ENCODE results near the gene TMEM200A. TPM values are rescaled to one million over a fixed set of nuclear protein-coding genes. Genes with fewer than 3 reads are reported as not detected.
A peak's percentile ranks its signal among the peaks of the same experiment; 100 is the strongest.

Gene TMEM200A
- total RNA-seq, 3 donors from 2014 or later (not counting 1 experiment from before 2014, with no cell fraction given) = 0.16 to 0.52 (median 0.50) TPM

- DNase-seq (no peak), ATAC-seq (no peak)
- TF ChIP-seq CTCF (IDR thresholded peaks at IDR 0.05) = no peak
- Histone ChIP-seq H3K27me3 (ENCODE audit: control insufficient read depth, insufficient read depth, low read length) (no peaks in the 10 kb centered on the region), H3K27ac (ENCODE audit: low read length) (no peak overlapping the region), H3K9me3 (ENCODE audit: control insufficient read depth, insufficient read depth, low read length) (no peaks in the 10 kb centered on the region), H3K4me1 (ENCODE audit: control insufficient read depth, insufficient read depth, low read length) (no peaks in the 10 kb centered on the region), H3K36me3 (ENCODE audit: control insufficient read depth, insufficient read depth, low read length) (no peaks in the 10 kb centered on the region), H3K4me3 (ENCODE audit: low read length) (no peak overlapping the region)
- no peaks in the 10 kb centered on the region for H3K4me1 Mint-ChIP-seq
- H3K36me3 Mint-ChIP-seq = no peaks in the 10 kb centered on the region
- no peaks in the 10 kb centered on the region for H3K27me3 Mint-ChIP-seq (ENCODE audit: low read depth in 2 of 2)
- no peak overlapping the region for H3K4me3 Mint-ChIP-seq
- no CpG with 5 or more reads among the region's 1 CpG for WGBS (ENCODE audit: insufficient coverage)
- H3K27ac Mint-ChIP-seq = no peak overlapping the region
- intact Hi-C loops (cut with micrococcal nuclease) = no loop called here
- H3K9me3 Mint-ChIP-seq = no peaks in the 10 kb centered on the region
Observed at GRCh38 chr6:130452336-130452735, 86.5 kb downstream of the TMEM200A start.

GRCh38 chr6:130453230-130453629, 87.4 kb downstream of the TMEM200A start:
- Mint-ChIP-seq H3K4me1 (no peaks in the 10 kb centered on the region), H3K9me3 (no peaks in the 10 kb centered on the region), H3K27ac (no peak overlapping the region), H3K4me3 (no peak overlapping the region), H3K27me3 (ENCODE audit: low read depth in 2 of 2) (no peaks in the 10 kb centered on the region), H3K36me3 (no peaks in the 10 kb centered on the region)
- 97% methylated on average over 5 of the region's 5 CpGs for WGBS (ENCODE audit: insufficient coverage)
- ATAC-seq (peak in 1 of 3 donors; percentile 55), DNase-seq (peak in 1 of 2 donors; percentile 60)
- no peak overlapping the region for H3K4me3 ChIP-seq (ENCODE audit: low read length)
- no peaks in the 10 kb centered on the region for H3K9me3 ChIP-seq (ENCODE audit: control insufficient read depth, insufficient read depth, low read length)
- no peaks in the 10 kb centered on the region for H3K4me1 ChIP-seq (ENCODE audit: control insufficient read depth, insufficient read depth, low read length)
- H3K27me3 ChIP-seq (ENCODE audit: control insufficient read depth, insufficient read depth, low read length) = no peaks in the 10 kb centered on the region
- intact Hi-C loops (cut with micrococcal nuclease) = no loop called here
- no peak overlapping the region for H3K27ac ChIP-seq (ENCODE audit: low read length)
- no peak for TF ChIP-seq CTCF (IDR thresholded peaks at IDR 0.05)
- no peaks in the 10 kb centered on the region for H3K36me3 ChIP-seq (ENCODE audit: control insufficient read depth, insufficient read depth, low read length)

- Mint-ChIP-seq H3K27me3 (ENCODE audit: low read depth in 2 of 2) (peaks cover 0 to 10% of the 10 kb centered on the region in 2 donors), H3K27ac (no peak overlapping the region)
- ATAC-seq = no peak
Observed at GRCh38 chr6:130457605-130458004, 91.8 kb downstream of the TMEM200A start.

More at GRCh38 chr6:130457605-130458004, 91.8 kb downstream of the TMEM200A start:
- Mint-ChIP-seq H3K4me3 (no peak overlapping the region), H3K4me1 (no peaks in the 10 kb centered on the region), H3K36me3 (no peaks in the 10 kb centered on the region), H3K9me3 (no peaks in the 10 kb centered on the region)
- no peak for TF ChIP-seq CTCF (IDR thresholded peaks at IDR 0.05)
- Histone ChIP-seq H3K27me3 (ENCODE audit: control insufficient read depth, insufficient read depth, low read length) (no peaks in the 10 kb centered on the region), H3K4me1 (ENCODE audit: control insufficient read depth, insufficient read depth, low read length) (no peaks in the 10 kb centered on the region), H3K4me3 (ENCODE audit: low read length) (no peak overlapping the region), H3K27ac (ENCODE audit: low read length) (no peak overlapping the region), H3K36me3 (ENCODE audit: control insufficient read depth, insufficient read depth, low read length) (no peaks in the 10 kb centered on the region), H3K9me3 (ENCODE audit: control insufficient read depth, insufficient read depth, low read length) (no peaks in the 10 kb centered on the region)
- intact Hi-C loops (cut with micrococcal nuclease) = no loop called here
- WGBS (ENCODE audit: insufficient coverage) = 97% methylated on average over 2 of the region's 4 CpGs
- DNase-seq = no peak

All from natural killer cell (primary cell).